ENCODE measurements around the gene ANO7.
"Not testable (repeated sequence)": the region's sequence is repeated elsewhere in the genome, so short reads cannot be mapped to it uniquely, and the experiment has no call there.

The ANO7 gene

GRCh38 chr2:241191081-241191480, 2.6 kb downstream of the ANO7 start:
- DNase-seq (ENCODE audit: low read depth in 2 of 2) = no peak

GRCh38 chr2:241193271-241193670, 4.8 kb downstream of the ANO7 start:
- DNase-seq (ENCODE audit: low read depth in 2 of 2) = no peak

GRCh38 chr2:241194811-241195210, 6.3 kb downstream of the ANO7 start:
- no peak for DNase-seq (ENCODE audit: low read depth in 2 of 2)

- DNase-seq (ENCODE audit: low read depth in 2 of 2) = no peak
These were observed 7.1 kb downstream of the ANO7 start for GRCh38 chr2:241195506-241196130.

- DNase-seq (ENCODE audit: low read depth in 2 of 2) = not testable (repeated sequence)
These were observed 8.8 kb downstream of the ANO7 start for GRCh38 chr2:241197246-241197645.

GRCh38 chr2:241197947-241198346, 9.5 kb downstream of the ANO7 start:
- no peak for DNase-seq (ENCODE audit: low read depth in 2 of 2)

GRCh38 chr2:241198381-241199279, 10.2 kb downstream of the ANO7 start:
- DNase-seq (ENCODE audit: low read depth in 2 of 2) = no peak

GRCh38 chr2:241199286-241199685, 10.8 kb downstream of the ANO7 start:
- DNase-seq (ENCODE audit: low read depth in 2 of 2) = no peak

- DNase-seq (ENCODE audit: low read depth in 2 of 2) = no peak
These were observed 11.7 kb downstream of the ANO7 start for GRCh38 chr2:241199897-241200821.

GRCh38 chr2:241200822-241201395, 12.4 kb downstream of the ANO7 start:
- no peak for DNase-seq (ENCODE audit: low read depth in 2 of 2)

- DNase-seq (ENCODE audit: low read depth in 2 of 2) = no peak
These were observed 13.2 kb downstream of the ANO7 start for GRCh38 chr2:241201445-241202267.

- DNase-seq (ENCODE audit: low read depth in 2 of 2) = no peak
These were observed 13.8 kb downstream of the ANO7 start for GRCh38 chr2:241202268-241202585.

GRCh38 chr2:241202681-241203080, 14.2 kb downstream of the ANO7 start:
- no peak for DNase-seq (ENCODE audit: low read depth in 2 of 2)

GRCh38 chr2:241203218-241204009, 14.9 kb downstream of the ANO7 start:
- no peak for DNase-seq (ENCODE audit: low read depth in 2 of 2)

GRCh38 chr2:241204010-241204384, 15.5 kb downstream of the ANO7 start:
- no peak for DNase-seq (ENCODE audit: low read depth in 2 of 2)

GRCh38 chr2:241204490-241204889, 16.0 kb downstream of the ANO7 start:
- no peak for DNase-seq (ENCODE audit: low read depth in 2 of 2)

- DNase-seq (ENCODE audit: low read depth in 2 of 2) = no peak
These were observed 16.6 kb downstream of the ANO7 start for GRCh38 chr2:241205086-241205485.

GRCh38 chr2:241207151-241207550, 18.7 kb downstream of the ANO7 start:
- no peak for DNase-seq (ENCODE audit: low read depth in 2 of 2)

- DNase-seq (ENCODE audit: low read depth in 2 of 2) = no peak
These were observed 19.2 kb downstream of the ANO7 start for GRCh38 chr2:241207641-241208040.

GRCh38 chr2:241208058-241208457, 19.6 kb downstream of the ANO7 start:
- no peak for DNase-seq (ENCODE audit: low read depth in 2 of 2)

Data from stimulated activated CD4-positive, alpha-beta T cell treated with anti-CD3 and anti-CD28 coated beads, Interleukin-4, amount 100 ng/mL, for 48 hours (primary cell).